NCI-H2081 treated with DMSO at 0.1 percent for 48 hours (cell line): ENCODE measurements around the gene ARHGEF10L.
"Not testable (repeated sequence)": the region's sequence is repeated elsewhere in the genome, so short reads cannot be mapped to it uniquely, and the experiment has no call there.

Source experiments
- DNase-seq: peaks from one replicate; lab custom pipeline; 2025; lab: John Stamatoyannopoulos, UW

The ARHGEF10L gene

GRCh38 chr1:17612831-17613230 is 73.3 kb downstream of the ARHGEF10L start:
- no peak for DNase-seq

DNA sequence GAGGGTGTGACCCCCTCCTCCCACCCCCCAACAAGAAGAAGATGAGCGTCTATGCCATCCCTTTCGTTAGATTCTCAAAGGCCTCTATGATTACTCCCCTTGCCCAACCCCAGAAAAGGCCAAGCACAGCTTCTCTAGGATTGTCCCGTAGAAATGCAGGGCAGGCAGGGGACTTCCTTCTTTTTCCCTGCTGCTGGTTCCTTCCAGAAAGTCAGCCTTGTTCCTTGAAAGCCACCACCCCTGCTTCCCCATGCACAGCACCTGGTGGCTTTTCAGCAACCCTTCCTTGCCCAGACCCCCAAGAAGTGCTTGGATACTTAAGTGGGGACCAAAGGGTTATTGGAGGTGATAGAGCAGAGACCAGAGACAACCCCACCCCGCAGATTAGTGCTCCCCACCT is 75.1 kb downstream of the ARHGEF10L start:
- DNase-seq, result no peak

- no peak for DNase-seq
Measured at GRCh38 chr1:17615157-17615556, 75.7 kb downstream of the ARHGEF10L start.

DNA sequence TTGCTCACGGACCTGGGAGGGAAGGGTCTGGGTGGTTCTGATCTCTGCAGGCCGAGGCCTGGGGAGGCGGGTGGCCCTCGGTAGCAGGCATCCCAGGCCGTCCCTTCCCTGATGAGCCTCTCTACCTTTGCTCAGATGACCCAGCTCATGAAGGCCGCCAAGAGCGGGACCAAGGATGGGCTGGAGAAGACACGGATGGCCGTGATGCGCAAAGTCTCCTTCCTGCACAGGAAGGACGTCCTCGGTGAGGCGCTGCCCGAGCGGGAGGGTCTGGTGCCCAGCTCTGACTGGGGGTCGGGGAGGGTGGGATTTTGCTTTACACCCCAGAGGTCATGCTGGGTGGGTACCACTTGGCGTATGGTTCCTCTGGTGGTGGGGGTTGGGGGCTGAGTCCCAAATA is 76.5 kb downstream of the ARHGEF10L start:
- DNase-seq, result no peak

DNA sequence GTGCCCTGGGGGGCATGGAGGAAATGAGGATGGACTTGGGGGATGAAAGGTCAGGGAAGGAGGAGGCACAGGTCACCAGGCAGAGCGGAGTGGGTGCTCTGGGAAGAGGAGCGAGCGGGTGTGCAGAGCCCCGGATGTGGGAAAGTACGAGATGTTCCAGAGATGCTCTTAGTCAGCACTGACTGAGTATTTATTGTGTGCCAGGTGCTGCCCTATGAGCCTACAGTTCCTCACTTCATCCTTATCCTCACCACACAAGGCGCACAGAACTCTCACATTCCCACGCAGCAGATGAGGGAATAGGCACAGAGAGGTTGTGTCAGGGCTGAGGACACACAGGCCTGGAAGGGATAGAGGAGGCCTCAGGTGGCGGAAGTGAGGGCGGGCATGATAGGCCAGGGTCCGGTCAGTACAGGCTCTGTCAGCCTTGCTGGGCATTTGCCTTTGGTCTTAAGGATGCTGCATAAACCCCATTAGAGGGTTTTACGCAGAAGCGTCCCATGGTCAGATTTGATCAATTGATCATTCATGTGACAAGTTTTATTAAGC is 77.3 kb downstream of the ARHGEF10L start:
- DNase-seq, result no peak

GRCh38 chr1:17617787-17618557 is 78.5 kb downstream of the ARHGEF10L start:
- no peak for DNase-seq

GRCh38 chr1:17618558-17619247 is 79.2 kb downstream of the ARHGEF10L start:
- no peak for DNase-seq

GRCh38 chr1:17620448-17620847 is 81.0 kb downstream of the ARHGEF10L start:
- no peak for DNase-seq

- no peak for DNase-seq
Measured at GRCh38 chr1:17621691-17622090, 82.2 kb downstream of the ARHGEF10L start.

GRCh38 chr1:17622823-17623222 is 83.3 kb downstream of the ARHGEF10L start:
- no peak for DNase-seq

DNA sequence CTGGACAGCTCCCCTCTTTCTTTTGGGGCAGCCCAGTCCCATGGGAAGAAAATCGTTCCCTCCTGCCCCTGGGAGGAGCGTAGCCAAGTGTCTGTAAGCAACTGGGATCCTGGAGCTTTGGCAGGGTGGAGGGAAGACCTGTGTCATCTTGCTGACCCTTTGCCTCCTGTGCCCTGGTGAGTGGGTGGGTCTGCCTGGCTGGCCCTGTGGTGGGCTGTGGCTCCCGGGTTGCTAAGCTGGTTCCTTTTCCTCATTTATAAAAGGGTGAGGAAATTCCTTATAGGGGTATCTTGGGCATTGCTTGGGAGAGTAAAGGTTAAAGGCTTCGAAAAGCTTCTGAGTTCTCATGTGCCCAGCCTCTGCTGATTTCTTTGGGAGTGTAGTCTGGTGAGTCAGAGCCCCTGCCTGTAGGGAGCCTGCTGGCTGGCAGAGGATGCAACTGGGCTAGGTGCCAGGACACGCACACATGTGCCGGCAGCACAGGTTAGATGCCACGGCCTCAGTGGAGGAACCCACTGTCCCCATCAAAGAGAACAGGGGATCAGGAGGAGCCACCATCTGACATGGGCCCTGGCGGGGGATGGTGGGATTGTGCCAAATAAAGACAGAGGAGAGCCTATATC is 85.2 kb downstream of the ARHGEF10L start:
- no peak for DNase-seq

DNA sequence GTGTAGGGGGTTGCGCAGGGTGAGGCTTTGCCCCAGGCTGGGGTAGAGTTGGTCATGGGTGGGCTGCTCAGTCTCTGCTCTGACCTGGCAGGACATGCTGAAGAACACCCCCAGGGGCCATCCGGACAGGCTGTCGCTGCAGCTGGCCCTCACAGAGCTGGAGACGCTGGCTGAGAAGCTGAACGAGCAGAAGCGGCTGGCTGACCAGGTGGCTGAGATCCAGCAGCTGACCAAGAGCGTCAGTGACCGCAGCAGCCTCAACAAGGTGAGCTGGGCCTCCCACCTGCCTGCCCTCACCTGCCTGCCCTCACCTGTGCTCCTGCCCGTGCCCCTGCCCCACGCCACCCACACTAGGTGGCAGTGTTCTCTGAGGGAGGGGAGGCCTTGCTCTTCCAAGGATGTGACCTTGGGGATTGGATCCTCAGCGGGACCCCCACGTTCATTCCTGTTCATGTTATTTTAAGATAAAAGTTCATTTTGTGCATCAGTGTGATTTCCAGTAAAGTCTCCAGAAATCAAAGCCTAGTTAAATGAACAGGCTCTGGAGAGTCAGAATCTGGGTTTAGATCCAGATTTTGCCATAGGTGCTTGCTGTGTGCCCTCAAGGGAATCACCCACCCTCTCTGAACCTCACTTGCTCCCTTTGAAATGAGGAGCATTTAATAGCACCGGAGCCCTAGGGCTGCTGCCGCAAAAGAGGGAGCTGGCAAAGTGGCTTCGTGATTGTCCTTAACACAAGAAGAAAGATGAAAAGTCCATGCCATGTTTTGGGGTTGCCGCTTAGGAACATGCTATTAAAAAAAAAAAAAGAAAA is 87.9 kb downstream of the ARHGEF10L start:
- DNase-seq, result no peak

GRCh38 chr1:17629046-17629445 is 89.5 kb downstream of the ARHGEF10L start:
- DNase-seq, result not testable (repeated sequence)

DNA sequence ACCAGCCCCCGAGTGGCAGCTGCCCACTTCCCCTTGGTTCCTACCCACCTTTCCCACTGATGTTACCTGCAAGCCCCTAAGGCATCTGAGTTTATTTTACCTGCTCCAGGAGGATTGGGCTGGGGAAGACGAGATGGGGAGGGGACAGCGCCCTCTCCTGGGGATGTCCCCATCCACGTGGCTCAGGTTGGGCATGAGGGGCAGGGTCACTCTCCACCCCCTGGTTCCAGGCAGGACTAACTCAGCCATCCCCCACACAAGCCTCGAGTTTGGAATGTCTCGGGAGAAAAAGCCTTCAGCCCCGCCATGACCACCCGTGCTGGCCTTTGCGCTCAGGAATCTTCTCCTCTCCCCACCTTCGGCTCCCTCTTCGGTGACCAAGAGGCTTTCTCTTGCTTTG is 90.0 kb downstream of the ARHGEF10L start:
- no peak for DNase-seq

GRCh38 chr1:17630048-17630830 is 90.7 kb downstream of the ARHGEF10L start:
- DNase-seq, result no peak

DNA sequence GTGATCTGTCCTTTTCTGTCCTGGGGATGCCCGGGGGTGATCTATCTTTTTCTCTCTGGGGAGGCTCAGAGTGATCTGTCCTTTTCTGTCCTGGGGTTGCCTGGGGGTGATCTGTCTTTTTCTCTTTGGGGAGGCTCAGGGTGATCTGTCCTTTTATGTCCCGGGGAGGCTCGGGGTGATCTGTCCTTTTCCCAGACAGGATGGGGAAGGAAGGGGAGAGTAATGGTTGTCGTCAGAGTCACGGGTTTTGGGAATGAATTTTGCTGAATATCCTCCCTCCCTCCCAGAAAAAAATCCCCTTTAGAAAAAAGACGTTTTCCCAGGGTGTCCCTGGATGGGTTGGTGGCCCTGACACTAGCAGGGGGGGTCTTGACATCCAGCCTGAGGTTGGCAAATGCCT is 91.5 kb downstream of the ARHGEF10L start:
- no peak for DNase-seq

DNA sequence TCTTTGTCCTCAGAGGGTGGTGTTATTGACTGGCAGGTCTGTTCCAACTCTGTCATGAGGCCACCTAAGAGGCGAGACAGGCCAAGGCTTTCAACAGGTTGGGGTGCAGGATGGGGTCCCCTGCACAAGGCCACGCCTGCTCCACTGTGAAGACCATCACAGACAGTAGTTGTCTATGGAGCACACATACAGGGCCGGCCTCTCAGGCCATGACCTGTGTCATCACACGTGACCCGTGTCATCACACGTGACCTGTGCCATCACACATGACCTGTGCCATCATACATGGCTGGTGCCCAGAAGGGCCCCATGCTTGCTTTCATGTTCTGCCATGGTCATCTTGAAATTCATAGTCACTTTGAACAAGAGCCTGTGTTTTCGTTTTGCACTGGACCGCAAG is 91.9 kb downstream of the ARHGEF10L start:
- no peak for DNase-seq

GRCh38 chr1:17632106-17632505 is 92.6 kb downstream of the ARHGEF10L start:
- DNase-seq, result no peak

- DNase-seq, result no peak
Measured at GRCh38 chr1:17632541-17633184, 93.2 kb downstream of the ARHGEF10L start.

DNA sequence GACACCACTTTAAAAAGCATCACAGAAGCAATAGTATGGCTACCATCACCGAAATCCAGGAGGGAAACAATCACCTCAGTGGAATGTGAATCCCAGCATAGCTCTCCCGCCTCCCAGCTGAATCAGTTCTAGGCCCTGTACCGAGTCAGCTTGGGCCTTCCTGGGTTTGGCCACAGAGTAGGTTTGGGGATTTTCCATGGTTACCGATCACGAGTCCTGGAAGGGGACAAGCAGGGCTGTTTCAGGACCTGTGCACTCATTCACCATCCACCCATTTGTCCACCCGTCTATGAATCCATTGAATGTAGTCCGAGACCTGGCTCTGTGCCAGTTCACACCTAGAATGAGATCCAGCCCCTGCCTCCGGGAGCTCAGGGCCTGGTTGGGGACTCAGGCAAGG is 94.2 kb downstream of the ARHGEF10L start:
- DNase-seq, result no peak

DNA sequence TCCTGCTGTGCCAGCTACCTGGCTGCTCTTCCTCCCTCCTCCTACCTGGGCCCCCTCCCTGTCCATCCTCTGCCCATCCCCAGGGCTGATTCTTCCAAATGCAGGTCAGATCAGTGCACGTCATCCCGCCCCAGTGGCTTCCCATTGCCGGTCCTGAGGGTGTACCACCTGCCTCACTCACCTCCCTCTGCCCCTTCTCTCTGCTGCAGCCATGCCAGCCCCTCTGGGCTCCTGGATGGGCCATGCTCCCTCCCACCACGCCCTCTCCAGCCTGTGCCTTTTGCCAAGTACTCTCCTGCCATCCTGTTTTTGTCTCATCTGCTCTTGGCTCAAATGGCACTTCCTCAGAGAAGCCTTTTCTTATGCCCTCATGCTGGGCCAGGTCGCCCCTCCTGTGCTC is 95.8 kb downstream of the ARHGEF10L start:
- no peak for DNase-seq
